Nephron progenitor cell (in vitro differentiated cells): ENCODE data around the gene KRT81.

ENCODE experiments used
- DNase-seq: peaks from one replicate; pipeline ENCODE4 v3.0.0; 2021
- H3K27ac Mint-ChIP-seq: 2 replicates; pipeline ENCODE4 v1.8.0; 2021; ENCODE audit warnings: mild to moderate bottlenecking, moderate library complexity, mixed read lengths
- H3K27me3 Mint-ChIP-seq: 2 replicates; pipeline ENCODE4 v1.8.0; 2021; ENCODE audit warnings: mild to moderate bottlenecking, low read depth, mixed read lengths; ENCODE audit not compliant: poor library complexity
- H3K36me3 Mint-ChIP-seq: 2 replicates; pipeline ENCODE4 v1.8.0; 2021; ENCODE audit warnings: low read depth, mixed read lengths
- H3K4me1 Mint-ChIP-seq: 2 replicates; pipeline ENCODE4 v1.8.0; 2021; ENCODE audit warnings: mixed read lengths
- H3K4me3 Mint-ChIP-seq: 2 replicates; pipeline ENCODE4 v1.8.0; 2021; ENCODE audit warnings: mild to moderate bottlenecking, moderate library complexity, mixed read lengths
- H3K9me3 Mint-ChIP-seq: 2 replicates; pipeline ENCODE4 v1.8.0; 2021; ENCODE audit warnings: mild to moderate bottlenecking, moderate library complexity, mixed read lengths
- TF ChIP-seq, protein P1 (sequence below): fragments of 200-600 bp; sonication (generic); IDR thresholded peaks from 2 replicates; pipeline ENCODE4 v1.5.0; 2021; ENCODE audit warnings: antibody characterized with exemption

KRT81 gene

DNA sequence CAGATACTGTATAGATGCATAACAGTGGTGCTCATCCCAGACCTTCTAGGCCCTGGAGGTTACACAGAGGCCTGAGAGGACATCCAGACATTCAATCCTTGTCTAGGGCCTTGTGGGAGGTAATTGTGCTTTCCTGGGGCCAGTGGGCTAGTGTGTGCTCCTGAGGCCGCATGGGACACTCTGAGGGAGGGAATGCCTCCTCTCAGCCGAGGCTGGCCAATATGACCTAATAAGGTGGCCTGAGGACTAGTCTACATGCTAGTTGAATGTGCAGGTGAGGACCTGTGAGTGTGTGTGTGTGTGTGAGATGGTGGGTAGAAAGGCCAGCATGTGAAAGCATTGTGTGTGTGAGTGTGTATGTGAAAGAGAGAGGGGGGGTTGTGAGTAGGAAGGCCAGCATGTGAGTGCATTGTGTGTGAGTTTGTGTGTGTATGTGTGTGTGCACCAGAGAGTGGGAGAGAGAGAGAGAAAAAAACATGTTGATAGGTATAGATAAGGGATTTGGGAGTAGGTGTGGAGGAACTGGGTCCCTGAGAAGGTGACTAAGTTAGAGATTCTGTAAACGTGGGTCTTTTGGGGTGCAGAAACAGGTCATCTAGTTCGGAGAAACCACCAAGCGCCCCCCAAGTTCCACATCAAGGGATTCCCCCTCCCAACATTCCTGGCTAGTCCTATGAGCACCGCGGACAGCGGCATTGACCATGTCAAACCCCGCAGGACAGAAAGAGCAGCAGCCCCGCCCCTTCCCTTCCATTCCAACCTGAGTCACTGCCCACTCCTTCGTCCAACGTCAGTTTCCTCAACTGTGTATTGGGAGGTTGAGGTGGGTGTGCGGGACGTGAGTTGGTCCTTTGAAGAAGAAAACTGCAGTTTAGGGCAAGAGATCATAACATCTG, 9.7 kb upstream of the KRT81 start:
- Mint-ChIP-seq H3K27ac (no peak overlapping the region), H3K9me3 (no peaks in the 10 kb centered on the region), H3K27me3 (peaks cover 45% of the 10 kb centered on the region), H3K36me3 (no peaks in the 10 kb centered on the region), H3K4me1 (no peaks in the 10 kb centered on the region), H3K4me3 (no peak overlapping the region)
- DNase-seq, result peak; percentile 42
- TF ChIP-seq, protein P1, sequence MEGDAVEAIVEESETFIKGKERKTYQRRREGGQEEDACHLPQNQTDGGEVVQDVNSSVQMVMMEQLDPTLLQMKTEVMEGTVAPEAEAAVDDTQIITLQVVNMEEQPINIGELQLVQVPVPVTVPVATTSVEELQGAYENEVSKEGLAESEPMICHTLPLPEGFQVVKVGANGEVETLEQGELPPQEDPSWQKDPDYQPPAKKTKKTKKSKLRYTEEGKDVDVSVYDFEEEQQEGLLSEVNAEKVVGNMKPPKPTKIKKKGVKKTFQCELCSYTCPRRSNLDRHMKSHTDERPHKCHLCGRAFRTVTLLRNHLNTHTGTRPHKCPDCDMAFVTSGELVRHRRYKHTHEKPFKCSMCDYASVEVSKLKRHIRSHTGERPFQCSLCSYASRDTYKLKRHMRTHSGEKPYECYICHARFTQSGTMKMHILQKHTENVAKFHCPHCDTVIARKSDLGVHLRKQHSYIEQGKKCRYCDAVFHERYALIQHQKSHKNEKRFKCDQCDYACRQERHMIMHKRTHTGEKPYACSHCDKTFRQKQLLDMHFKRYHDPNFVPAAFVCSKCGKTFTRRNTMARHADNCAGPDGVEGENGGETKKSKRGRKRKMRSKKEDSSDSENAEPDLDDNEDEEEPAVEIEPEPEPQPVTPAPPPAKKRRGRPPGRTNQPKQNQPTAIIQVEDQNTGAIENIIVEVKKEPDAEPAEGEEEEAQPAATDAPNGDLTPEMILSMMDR, result no peak

DNA sequence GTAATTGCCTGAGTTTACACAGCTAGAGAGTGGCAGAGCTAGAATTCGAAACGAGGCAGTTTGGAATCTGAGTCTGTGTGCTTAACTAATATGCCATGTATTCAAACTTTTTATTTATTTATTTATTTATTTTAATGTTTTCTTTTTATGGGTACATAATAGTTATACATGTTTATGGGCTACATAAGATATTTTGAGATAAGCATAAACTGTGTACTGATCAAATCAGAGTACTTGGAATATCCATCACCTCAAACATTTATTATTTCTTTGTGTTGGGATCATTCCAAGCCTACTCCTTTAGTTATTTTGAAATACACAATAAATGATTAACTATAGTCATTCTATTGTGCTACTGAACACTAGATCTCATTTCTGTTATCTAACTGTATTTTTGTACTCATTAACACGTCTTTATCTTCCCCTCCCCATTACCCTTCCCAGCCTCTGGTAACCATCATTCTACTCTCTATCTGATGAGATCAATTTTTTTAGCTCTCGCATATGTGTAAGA, 7.4 kb upstream of the KRT81 start:
- DNase-seq, result no peak
- TF ChIP-seq, protein P1, result no peak
- H3K4me1 Mint-ChIP-seq, result no peaks in the 10 kb centered on the region
- no peaks in the 10 kb centered on the region for H3K36me3 Mint-ChIP-seq
- H3K27ac Mint-ChIP-seq, result no peak overlapping the region
- peaks cover 54% of the 10 kb centered on the region for H3K27me3 Mint-ChIP-seq
- no peak overlapping the region for H3K4me3 Mint-ChIP-seq
- no peaks in the 10 kb centered on the region for H3K9me3 Mint-ChIP-seq

DNA sequence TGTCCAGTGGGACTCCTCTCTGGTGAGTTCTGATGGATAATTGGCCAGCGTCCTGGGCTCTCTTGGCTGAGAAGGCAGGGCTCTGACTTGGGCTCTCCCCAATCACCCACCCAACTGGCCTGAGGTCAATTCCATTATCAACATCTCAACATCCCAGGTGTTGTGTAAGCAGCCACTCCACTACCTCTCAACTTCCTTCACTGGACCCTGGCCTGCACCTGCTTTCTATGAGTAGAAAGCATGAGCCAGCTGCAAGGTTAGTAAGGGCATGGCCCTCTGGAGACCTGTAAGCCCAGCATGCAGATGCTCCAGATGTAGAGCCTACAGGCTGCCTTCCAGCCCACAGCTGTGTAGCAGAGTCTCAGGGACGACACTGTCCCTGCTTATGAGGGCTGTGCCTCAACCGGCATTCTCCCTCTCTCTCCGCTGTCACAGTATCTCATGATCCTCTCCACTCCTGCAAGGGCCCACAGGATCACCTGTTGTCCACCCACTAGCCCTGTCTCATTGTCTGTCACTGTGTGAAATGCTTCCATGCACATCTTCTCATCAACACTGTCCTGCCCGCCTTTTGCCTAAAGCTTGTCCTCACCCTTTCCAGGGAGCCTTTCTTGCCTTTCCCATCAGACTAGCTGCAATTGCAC, 5.4 kb upstream of the KRT81 start:
- TF ChIP-seq, protein P1, result no peak
- Mint-ChIP-seq H3K27ac (no peak overlapping the region), H3K4me1 (no peaks in the 10 kb centered on the region), H3K4me3 (no peak overlapping the region), H3K27me3 (peaks cover 62% of the 10 kb centered on the region), H3K36me3 (no peaks in the 10 kb centered on the region), H3K9me3 (no peaks in the 10 kb centered on the region)
- DNase-seq, result no peak

DNA sequence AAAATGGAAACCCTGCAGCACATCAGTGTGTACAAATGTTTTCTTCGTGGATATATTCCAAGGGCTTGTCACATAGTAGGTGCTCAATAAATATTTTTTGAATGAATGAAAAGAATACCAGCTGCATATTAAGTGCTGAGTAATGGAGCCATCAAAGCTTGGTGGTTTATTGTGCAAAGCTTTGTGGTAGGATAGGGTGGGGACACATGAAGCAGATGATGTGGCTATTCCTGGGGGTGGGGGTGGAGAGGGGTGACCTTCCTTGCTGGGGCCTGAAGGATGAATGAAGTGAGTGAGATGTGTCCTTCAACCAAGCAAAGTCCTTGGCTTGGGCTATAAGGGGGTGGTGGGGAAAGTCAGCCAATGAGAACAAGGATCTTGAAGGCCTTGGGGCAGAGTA, 4.3 kb upstream of the KRT81 start:
- H3K9me3 Mint-ChIP-seq, result no peaks in the 10 kb centered on the region
- TF ChIP-seq, protein P1, result no peak
- no peak overlapping the region for H3K4me3 Mint-ChIP-seq
- H3K4me1 Mint-ChIP-seq, result no peaks in the 10 kb centered on the region
- no peaks in the 10 kb centered on the region for H3K36me3 Mint-ChIP-seq
- no peak for DNase-seq
- no peak overlapping the region for H3K27ac Mint-ChIP-seq
- H3K27me3 Mint-ChIP-seq, result peaks cover 62% of the 10 kb centered on the region

DNA sequence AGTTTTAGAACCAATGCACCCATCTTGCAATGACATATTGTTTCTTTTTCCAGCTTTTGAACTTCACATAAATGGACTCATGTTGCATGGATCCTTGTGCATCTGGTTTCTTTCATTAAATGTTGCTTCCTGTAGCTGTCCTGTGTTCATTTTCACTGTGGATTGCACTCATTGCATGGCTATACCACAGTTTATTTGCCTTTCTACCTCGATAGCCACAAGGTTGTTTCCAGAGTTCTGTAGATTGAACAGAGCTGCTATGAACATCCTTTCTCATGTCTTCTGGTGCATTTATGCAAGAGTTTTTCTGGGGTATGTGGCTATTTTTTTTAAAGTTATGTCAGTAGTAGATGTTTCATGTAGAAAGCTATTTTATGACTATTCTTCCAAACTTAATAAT, 3.5 kb upstream of the KRT81 start:
- no peak overlapping the region for H3K27ac Mint-ChIP-seq
- no peaks in the 10 kb centered on the region for H3K36me3 Mint-ChIP-seq
- TF ChIP-seq, protein P1, result no peak
- H3K27me3 Mint-ChIP-seq, result peaks cover 61% of the 10 kb centered on the region
- H3K9me3 Mint-ChIP-seq, result no peaks in the 10 kb centered on the region
- no peak overlapping the region for H3K4me3 Mint-ChIP-seq
- no peaks in the 10 kb centered on the region for H3K4me1 Mint-ChIP-seq
- DNase-seq, result no peak
